GM12865 (cell line): Measurements from ENCODE around the gene CTBS.

Experiments used
- DNase-seq: peaks from one replicate; pipeline ENCODE4 v3.0.0; 2010; ENCODE audit warnings: low read depth
- H3K4me3 ChIP-seq: 2 replicates; pipeline ENCODE4 v1.5.1; 2011; ENCODE audit warnings: mild to moderate bottlenecking, low read depth, low read length, control low read depth
- TF ChIP-seq, protein P1 (sequence below): IDR thresholded peaks from 2 replicates; pipeline ENCODE4 v1.5.1; 2011; ENCODE audit warnings: low read length, control low read depth, low read depth, inconsistent platforms; ENCODE audit not compliant: insufficient read depth; ENCODE audit errors: missing control alignments

Gene CTBS

DNA sequence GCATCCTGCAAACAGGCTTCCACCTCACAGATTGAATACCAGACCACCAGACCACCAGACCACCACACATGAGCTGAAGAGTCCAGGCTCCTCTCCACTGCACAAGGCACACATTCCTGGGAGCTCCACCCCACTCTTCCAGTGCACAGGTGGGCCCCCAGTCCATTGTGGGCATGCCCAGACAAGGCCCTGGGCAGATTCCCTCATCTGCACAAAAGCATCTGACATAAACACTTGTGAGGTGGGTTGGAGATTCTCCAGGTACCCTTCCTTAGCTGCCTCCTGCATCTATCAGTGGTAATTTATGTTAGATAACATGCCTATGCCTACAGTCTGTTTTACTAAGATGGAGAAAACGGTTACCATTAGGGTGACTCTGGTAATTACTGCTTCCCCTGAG lies 11.6 kb upstream of the CTBS start:
- DNase-seq = no peak
- TF ChIP-seq, protein P1, sequence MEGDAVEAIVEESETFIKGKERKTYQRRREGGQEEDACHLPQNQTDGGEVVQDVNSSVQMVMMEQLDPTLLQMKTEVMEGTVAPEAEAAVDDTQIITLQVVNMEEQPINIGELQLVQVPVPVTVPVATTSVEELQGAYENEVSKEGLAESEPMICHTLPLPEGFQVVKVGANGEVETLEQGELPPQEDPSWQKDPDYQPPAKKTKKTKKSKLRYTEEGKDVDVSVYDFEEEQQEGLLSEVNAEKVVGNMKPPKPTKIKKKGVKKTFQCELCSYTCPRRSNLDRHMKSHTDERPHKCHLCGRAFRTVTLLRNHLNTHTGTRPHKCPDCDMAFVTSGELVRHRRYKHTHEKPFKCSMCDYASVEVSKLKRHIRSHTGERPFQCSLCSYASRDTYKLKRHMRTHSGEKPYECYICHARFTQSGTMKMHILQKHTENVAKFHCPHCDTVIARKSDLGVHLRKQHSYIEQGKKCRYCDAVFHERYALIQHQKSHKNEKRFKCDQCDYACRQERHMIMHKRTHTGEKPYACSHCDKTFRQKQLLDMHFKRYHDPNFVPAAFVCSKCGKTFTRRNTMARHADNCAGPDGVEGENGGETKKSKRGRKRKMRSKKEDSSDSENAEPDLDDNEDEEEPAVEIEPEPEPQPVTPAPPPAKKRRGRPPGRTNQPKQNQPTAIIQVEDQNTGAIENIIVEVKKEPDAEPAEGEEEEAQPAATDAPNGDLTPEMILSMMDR = no peak
- H3K4me3 ChIP-seq = no peak overlapping the region

DNA sequence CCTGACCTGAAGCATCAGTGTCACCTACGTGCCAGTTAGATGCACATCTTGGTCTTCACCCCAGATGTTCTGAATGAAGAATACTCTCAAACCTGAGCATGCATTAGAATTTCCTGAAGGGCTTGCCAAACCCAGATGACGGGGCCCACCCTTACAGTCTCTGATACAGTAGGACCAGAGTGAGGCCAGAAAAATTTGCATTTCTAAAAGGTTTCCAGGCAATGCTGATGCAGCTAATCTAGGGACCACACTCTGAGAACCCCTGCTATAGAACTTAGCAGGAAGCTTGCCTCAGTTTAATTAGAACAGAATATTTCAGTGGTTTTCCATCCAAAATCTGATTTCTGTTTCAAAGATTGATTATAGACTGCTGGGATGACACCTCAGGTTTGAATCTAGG lies 9.9 kb upstream of the CTBS start:
- TF ChIP-seq, protein P1 = no peak
- no peak for DNase-seq
- H3K4me3 ChIP-seq = no peak overlapping the region

DNA sequence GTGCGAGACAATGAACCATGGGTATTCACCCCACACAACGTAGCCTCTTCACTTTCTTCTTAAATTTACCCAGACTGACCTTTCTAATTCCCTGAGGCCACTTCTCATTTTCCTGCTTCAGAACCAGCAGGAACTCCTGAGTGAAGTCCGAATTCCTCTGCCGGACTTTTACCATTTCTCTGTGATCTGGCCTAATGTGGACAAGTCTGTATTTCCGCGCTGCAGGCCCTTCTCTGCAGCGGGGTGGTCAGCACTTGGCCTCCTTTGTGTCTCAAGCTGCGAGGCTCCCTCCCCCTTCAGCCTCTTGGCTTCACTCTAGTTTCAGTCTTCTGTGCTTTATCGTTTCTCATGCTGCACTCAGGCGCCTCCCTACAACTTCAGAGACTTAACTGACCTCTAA lies 9.4 kb upstream of the CTBS start:
- no peak for DNase-seq
- TF ChIP-seq, protein P1 = no peak
- H3K4me3 ChIP-seq = no peak overlapping the region

DNA sequence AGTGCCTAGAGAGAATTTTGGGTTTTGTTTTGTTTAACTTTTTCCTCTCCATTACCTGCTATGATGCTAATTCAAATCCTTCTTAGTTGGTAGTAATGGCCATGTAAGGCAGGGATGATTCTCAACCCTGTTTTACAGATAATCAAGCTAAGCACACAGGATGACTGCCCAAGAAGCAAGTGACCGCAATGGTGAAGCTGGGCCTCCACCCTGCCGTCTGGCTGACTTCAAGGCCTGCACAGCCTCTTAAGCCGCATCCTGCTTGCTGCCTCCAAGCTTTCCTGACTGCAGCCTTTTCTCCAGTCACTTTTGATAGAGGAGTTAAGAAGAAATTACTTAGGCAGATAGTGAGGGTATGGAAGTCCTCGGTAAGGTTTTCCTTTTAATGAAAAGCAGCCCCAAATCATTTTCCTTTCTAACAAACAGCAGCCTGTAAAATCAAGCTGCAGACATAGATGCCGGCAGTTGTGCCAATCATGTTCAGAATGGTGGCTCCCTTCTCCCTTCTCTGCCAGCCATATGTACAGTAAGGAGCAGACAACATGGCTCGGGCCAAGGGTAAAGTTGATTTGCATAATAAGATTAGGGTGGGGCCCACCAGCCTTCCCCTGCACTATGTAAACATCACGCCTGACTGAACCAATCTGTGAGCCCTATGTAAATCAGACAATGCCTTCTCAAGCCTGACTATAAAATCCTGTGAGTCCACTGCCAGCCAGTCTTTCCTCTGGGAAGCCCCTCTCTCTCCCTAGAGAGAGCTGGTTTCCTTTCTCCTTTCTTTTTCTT lies 8.8 kb upstream of the CTBS start:
- H3K4me3 ChIP-seq = no peak overlapping the region
- peak; percentile 27 for DNase-seq
- TF ChIP-seq, protein P1 = no peak

DNA sequence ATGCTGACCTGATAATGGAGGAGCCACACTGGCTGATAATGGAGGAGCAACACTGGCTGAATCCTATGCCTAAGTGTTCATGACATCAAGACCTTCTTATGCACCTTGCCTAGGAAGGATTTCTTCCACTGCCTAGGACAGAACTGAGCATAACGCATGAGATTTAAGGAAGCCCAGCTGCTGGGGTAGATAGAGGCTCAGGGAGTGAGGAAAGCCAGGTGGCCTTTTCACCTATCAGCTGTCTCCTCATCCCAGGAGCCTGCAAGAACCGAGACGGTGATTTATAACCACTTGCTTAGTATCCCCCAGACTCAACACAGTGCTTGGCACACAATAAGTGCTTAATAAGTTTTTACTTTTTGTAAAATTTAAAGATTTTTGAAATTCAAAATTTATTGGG lies 7.4 kb upstream of the CTBS start:
- DNase-seq = no peak
- TF ChIP-seq, protein P1 = no peak
- no peak overlapping the region for H3K4me3 ChIP-seq

DNA sequence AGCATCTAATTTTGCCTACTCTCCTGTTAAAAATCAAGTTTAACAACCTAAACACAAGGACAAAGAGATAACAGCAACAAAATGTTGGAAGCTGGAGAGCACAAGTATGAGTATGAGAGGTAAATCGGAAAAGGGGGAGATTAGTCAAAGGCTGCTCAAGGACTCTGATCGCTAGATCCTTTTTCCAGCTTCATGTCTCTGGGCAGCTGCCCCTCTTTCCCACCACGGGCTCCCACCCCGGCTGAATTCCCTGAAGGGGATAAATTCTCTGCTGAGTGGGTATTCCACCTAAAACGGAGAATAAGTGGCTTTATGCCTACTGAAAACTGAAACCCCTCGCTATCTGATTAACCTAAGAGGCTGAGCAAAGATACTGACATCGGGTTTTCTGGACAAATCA lies 696 bp upstream of the CTBS start:
- TF ChIP-seq, protein P1 = no peak
- H3K4me3 ChIP-seq = peak overlapping the region; percentile 56
- no peak for DNase-seq

DNA sequence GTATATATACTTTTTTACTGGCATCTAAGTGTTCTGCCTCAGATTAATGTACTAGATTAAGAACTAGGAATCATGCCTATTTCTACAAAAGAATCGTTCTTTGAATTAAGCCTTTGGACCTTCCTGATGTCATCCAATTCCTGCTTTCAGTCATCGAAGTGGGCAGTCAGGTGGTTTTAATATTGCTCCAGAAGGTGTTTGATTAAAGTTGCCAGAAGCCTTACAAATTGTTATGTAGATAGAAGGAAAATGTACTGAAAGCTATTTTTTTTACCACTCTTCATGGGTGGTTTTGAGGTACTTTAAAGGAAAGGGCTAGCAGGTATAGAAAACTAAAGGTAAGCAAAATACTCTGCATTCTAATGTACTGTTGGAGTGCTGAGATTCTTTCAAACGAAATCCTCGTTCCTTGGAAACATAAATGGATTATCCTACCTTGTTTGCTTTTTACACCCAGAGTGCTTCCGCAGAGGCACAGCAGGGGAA lies 716 bp downstream of the CTBS start:
- DNase-seq = peak; percentile 41
- TF ChIP-seq, protein P1 = no peak
- H3K4me3 ChIP-seq = peak overlapping the region; percentile 87
